ENCODE data around the gene NEK1.

- TF ChIP-seq NR1H2 (CRISPR knock-in tag; IDR thresholded peaks at IDR 0.05) (no peak), GABPB1 (CRISPR knock-in tag; IDR thresholded peaks at IDR 0.05) (0 out of 2 replicates have a peak, but pooled peaks have one; percentile 61), MYBL2 (CRISPR knock-in tag; IDR thresholded peaks at IDR 0.05) (no peak), SOX15 (CRISPR knock-in tag; IDR thresholded peaks at IDR 0.05) (no peak), MLX (CRISPR knock-in tag; IDR thresholded peaks at IDR 0.05) (no peak)
- TF ChIP-seq, protein P1, sequence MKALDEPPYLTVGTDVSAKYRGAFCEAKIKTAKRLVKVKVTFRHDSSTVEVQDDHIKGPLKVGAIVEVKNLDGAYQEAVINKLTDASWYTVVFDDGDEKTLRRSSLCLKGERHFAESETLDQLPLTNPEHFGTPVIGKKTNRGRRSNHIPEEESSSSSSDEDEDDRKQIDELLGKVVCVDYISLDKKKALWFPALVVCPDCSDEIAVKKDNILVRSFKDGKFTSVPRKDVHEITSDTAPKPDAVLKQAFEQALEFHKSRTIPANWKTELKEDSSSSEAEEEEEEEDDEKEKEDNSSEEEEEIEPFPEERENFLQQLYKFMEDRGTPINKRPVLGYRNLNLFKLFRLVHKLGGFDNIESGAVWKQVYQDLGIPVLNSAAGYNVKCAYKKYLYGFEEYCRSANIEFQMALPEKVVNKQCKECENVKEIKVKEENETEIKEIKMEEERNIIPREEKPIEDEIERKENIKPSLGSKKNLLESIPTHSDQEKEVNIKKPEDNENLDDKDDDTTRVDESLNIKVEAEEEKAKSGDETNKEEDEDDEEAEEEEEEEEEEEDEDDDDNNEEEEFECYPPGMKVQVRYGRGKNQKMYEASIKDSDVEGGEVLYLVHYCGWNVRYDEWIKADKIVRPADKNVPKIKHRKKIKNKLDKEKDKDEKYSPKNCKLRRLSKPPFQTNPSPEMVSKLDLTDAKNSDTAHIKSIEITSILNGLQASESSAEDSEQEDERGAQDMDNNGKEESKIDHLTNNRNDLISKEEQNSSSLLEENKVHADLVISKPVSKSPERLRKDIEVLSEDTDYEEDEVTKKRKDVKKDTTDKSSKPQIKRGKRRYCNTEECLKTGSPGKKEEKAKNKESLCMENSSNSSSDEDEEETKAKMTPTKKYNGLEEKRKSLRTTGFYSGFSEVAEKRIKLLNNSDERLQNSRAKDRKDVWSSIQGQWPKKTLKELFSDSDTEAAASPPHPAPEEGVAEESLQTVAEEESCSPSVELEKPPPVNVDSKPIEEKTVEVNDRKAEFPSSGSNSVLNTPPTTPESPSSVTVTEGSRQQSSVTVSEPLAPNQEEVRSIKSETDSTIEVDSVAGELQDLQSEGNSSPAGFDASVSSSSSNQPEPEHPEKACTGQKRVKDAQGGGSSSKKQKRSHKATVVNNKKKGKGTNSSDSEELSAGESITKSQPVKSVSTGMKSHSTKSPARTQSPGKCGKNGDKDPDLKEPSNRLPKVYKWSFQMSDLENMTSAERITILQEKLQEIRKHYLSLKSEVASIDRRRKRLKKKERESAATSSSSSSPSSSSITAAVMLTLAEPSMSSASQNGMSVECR (CRISPR knock-in tag; IDR thresholded peaks at IDR 0.05; ENCODE audit: borderline replicate concordance): no peak
Observed at GRCh38 chr4:169611991-169612870, at the start of gene NEK1.
